ENCODE measurements around the gene ZCCHC24.

GRCh38 chr10:79454259-79454658 lies 8.8 kb upstream of the ZCCHC24 start:
- TF ChIP-seq POLR2A (IDR thresholded peaks at IDR 0.05), result no peak
- TF ChIP-seq CTCF (IDR thresholded peaks at IDR 0.05), result no peak
- TF ChIP-seq POLR2AphosphoS5 (IDR thresholded peaks at IDR 0.05), result peak in 1 of 3 donors; percentile 66

Measured in stomach (tissue), 4 donors.